Measurements from ENCODE around the gene CCM2L.

DNA sequence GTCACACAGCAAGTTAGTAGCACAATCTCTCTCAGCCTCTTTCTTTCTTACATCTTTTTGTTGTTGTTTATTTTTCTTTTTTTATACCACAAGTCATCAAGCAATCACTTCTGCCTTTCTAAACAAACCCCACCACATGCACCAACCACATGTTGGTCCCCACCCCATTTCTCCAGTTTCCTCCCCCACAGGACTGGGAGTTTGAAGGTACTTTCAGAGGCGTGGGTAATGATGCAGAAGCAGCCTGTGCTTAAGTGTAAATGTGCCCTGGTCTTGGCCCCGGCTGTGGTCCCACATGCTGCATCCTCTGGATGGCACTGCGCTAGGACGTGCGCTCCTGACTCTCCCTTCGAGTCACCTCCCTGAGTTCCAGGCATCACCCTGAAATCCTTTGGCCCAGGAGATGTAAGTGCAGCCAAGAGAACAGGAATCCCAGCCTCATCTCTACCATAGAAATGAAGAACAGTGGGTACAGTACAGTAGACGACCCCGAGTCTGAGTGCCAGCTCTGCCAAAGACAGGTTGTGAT, 47.5 kb downstream of the CCM2L start:
- TF ChIP-seq, protein P1, sequence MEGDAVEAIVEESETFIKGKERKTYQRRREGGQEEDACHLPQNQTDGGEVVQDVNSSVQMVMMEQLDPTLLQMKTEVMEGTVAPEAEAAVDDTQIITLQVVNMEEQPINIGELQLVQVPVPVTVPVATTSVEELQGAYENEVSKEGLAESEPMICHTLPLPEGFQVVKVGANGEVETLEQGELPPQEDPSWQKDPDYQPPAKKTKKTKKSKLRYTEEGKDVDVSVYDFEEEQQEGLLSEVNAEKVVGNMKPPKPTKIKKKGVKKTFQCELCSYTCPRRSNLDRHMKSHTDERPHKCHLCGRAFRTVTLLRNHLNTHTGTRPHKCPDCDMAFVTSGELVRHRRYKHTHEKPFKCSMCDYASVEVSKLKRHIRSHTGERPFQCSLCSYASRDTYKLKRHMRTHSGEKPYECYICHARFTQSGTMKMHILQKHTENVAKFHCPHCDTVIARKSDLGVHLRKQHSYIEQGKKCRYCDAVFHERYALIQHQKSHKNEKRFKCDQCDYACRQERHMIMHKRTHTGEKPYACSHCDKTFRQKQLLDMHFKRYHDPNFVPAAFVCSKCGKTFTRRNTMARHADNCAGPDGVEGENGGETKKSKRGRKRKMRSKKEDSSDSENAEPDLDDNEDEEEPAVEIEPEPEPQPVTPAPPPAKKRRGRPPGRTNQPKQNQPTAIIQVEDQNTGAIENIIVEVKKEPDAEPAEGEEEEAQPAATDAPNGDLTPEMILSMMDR (IDR thresholded peaks at IDR 0.05): no peak
- TF ChIP-seq GABPA (IDR thresholded peaks at IDR 0.05; ENCODE audit: low read depth): no peak
- TF ChIP-seq EZH2phosphoT487 (IDR thresholded peaks at IDR 0.05; ENCODE audit: borderline replicate concordance, low read depth): no peak
- TF ChIP-seq CHD2 (IDR thresholded peaks at IDR 0.05; ENCODE audit: low read length, partially characterized antibody): no peak

Data from SK-N-SH (cell line).